ENCODE data around the gene MAP4K2.

DNA sequence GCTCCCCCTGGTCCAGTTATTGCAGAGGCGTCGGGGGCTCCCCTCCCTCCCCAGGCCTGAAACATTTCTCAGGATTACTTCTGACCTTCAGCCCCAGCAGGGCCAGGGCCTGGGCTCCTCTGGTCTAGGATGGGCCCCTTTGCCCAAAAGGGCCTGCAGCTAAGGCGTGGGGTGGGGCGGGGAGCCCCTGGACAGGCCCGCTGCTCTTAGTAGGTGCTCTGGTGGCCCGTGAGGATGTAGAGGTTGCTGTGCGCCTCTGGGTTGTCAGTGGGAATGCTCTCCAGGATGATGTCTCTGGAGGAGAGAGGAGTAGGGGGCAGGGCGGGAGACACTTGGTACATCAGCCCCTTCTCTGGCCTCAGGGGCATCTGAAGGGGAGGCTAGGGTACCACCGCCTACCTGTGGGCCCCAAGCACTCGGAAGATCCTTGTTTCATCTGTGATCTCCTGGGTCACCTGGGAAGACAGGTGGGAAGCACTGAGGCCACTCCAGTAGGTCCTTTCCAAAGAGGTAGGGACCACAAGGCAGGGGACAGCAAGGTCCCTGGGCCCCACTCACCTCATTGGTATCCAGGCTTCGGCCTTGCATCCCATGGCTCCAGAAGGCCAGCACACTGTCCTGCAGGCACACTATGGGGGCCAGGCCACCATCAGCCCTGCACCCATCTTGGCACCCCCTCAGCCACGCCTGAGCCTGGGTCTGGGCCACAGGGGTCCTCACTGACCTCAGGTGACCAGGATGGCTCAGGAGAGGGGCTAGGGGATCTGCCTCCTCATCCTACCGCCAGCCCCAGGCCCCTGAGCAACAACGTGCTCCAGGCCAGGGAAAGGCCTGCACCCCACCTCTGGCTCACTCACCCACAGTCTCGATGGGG lies 13.4 kb downstream of the MAP4K2 start:
- TF ChIP-seq EGR1 (IDR thresholded peaks at IDR 0.05) (no peak), TCF12 (IDR thresholded peaks at IDR 0.05; ENCODE audit: low read depth) (no peak), YY1 (IDR thresholded peaks at IDR 0.05; ENCODE audit: low read depth) (no peak), CEBPB (IDR thresholded peaks at IDR 0.05) (no peak), NFIC (IDR thresholded peaks at IDR 0.05) (no peak), RAD21 (IDR thresholded peaks at IDR 0.05; ENCODE audit: low read depth) (no peak), EP300 (IDR thresholded peaks at IDR 0.05; ENCODE audit: borderline replicate concordance) (no peak)
- TF ChIP-seq, protein P1, sequence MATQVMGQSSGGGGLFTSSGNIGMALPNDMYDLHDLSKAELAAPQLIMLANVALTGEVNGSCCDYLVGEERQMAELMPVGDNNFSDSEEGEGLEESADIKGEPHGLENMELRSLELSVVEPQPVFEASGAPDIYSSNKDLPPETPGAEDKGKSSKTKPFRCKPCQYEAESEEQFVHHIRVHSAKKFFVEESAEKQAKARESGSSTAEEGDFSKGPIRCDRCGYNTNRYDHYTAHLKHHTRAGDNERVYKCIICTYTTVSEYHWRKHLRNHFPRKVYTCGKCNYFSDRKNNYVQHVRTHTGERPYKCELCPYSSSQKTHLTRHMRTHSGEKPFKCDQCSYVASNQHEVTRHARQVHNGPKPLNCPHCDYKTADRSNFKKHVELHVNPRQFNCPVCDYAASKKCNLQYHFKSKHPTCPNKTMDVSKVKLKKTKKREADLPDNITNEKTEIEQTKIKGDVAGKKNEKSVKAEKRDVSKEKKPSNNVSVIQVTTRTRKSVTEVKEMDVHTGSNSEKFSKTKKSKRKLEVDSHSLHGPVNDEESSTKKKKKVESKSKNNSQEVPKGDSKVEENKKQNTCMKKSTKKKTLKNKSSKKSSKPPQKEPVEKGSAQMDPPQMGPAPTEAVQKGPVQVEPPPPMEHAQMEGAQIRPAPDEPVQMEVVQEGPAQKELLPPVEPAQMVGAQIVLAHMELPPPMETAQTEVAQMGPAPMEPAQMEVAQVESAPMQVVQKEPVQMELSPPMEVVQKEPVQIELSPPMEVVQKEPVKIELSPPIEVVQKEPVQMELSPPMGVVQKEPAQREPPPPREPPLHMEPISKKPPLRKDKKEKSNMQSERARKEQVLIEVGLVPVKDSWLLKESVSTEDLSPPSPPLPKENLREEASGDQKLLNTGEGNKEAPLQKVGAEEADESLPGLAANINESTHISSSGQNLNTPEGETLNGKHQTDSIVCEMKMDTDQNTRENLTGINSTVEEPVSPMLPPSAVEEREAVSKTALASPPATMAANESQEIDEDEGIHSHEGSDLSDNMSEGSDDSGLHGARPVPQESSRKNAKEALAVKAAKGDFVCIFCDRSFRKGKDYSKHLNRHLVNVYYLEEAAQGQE (IDR thresholded peaks at IDR 0.05; ENCODE audit: low read depth) = no peak
